Activated CD4-positive, alpha-beta T cell treated with anti-CD3 and anti-CD28 coated beads, Interleukin-2, amount 10 ng/mL, durations not matched to agents 7 days and 5 days (primary cell): Measurements from ENCODE around the gene SLC6A4. TPM values are rescaled to one million over a fixed set of nuclear protein-coding genes. Genes with fewer than 3 reads are reported as not detected.

Experiments used
- CTCF ChIA-PET: fragments of 350-600 bp; sonication (Branson Sonifier 250); formaldehyde crosslinking; loops from one replicate; lab custom pipeline; 2021; ENCODE audit warnings: antibody characterized with exemption; lab: Charles Lee
- POLR2A ChIA-PET: fragments of 350-600 bp; sonication (Branson Sonifier 250); formaldehyde crosslinking; loops from one replicate; lab custom pipeline; 2021; ENCODE audit warnings: antibody characterized with exemption; lab: Charles Lee
- DNase-seq: peaks from one replicate; pipeline ENCODE4 v3.0.0-alpha.2; 2020
- H3K27ac Mint-ChIP-seq: one replicate; pipeline ENCODE4 v1.8.0; 2021; ENCODE audit warnings: mild to moderate bottlenecking, moderate library complexity, mixed read lengths
- H3K27me3 Mint-ChIP-seq: one replicate; pipeline ENCODE4 v1.8.0; 2021; ENCODE audit warnings: mixed read lengths
- H3K36me3 Mint-ChIP-seq: one replicate; pipeline ENCODE4 v1.8.0; 2021; ENCODE audit warnings: low read depth, mixed read lengths
- H3K4me1 Mint-ChIP-seq: one replicate; pipeline ENCODE4 v1.8.0; 2021; ENCODE audit warnings: mixed read lengths
- H3K4me3 Mint-ChIP-seq: one replicate; pipeline ENCODE4 v1.8.0; 2021; ENCODE audit warnings: mild to moderate bottlenecking, moderate library complexity, mixed read lengths
- H3K9me3 Mint-ChIP-seq: one replicate; pipeline ENCODE4 v1.8.0; 2021; ENCODE audit warnings: mixed read lengths
- total RNA-seq, 2 experiments: library from RNA; stranded (reverse); gene quantifications; one replicate each; pipeline ENCODE4 v1.2.3, GENCODE V29; 2021

The SLC6A4 gene
- total RNA-seq, 2 experiments from 2014 or later: 0.12 TPM; not detected in 1

DNA sequence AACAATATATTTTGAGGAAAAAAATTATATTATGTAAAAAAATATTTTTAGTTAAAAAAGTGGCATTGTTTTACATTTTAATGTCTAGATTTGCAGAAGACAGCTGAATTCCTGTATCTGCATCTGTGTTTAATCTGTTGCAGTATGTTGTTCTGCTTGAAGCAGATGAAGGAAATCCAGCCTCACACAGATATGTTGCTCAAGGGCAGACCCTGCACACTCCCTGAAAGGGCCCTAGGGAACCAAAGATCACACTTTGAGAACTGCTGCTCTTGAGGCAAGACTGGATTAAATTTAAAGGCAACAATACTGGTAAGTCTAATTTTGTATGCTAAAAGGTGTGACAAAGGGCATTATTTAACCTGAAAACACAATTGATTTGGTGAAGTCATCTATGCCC is 16.4 kb upstream of the SLC6A4 start:
- ChIA-PET CTCF (interaction anchor here (0.5 kb wide), 1 partner anchor 52 kb away, joined by 3 read pairs; no protein-coding TSS in a partner anchor), POLR2A (no interaction called here)
- no peak overlapping the region for H3K27ac Mint-ChIP-seq
- H3K36me3 Mint-ChIP-seq: peaks cover 34% of the 10 kb centered on the region
- no peaks in the 10 kb centered on the region for H3K9me3 Mint-ChIP-seq
- no peaks in the 10 kb centered on the region for H3K27me3 Mint-ChIP-seq
- no peak overlapping the region for H3K4me3 Mint-ChIP-seq
- H3K4me1 Mint-ChIP-seq: no peaks in the 10 kb centered on the region
- no peak for DNase-seq

DNA sequence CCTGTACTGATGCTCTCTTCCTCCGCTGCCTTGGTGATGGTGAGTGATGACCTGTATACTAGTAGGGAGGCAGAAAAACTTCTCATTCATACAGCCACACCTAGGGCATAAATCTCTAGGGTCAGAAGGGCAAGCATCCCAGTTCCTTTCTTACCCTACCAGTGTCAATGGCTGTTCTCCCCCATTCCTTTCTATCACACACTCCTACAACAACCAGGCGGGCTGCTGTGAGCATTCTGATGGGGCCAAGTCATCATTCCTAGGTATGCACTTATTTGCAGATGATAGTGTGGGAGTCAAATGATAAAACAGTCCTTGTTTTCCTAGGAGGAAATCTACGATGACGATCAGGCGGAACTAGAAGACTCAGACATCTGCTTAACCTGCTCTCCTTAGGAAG is 14.0 kb upstream of the SLC6A4 start:
- Mint-ChIP-seq H3K9me3 (no peaks in the 10 kb centered on the region), H3K36me3 (peaks cover 37% of the 10 kb centered on the region), H3K4me1 (no peaks in the 10 kb centered on the region), H3K4me3 (no peak overlapping the region), H3K27ac (no peak overlapping the region), H3K27me3 (no peaks in the 10 kb centered on the region)
- ChIA-PET POLR2A (no interaction called here), CTCF (interaction anchor here (1.0 kb wide), 1 partner anchor 10 kb away, joined by 4 read pairs; no protein-coding TSS in a partner anchor)
- DNase-seq: no peak

DNA sequence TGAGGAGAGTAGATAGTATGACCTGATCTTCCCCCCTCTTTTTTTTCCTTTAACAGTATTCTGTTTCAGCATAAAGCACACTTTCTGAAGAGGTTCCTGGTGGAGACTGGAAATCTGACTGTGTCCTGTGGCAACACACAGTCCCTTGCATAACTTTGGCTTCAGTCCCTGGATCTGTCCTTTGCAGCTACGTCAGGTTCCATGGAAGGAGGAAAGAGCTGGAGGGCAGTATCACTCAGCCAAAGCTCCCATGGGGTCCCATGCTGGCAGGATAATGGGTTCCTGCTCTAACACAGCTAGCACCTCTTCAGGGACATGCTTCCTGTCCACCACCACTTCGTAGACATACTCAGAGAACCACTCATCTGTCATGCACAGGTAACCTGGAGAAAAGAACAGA is 13.3 kb upstream of the SLC6A4 start:
- POLR2A ChIA-PET: no interaction called here
- peaks cover 37% of the 10 kb centered on the region for H3K36me3 Mint-ChIP-seq
- no peak overlapping the region for H3K27ac Mint-ChIP-seq
- H3K9me3 Mint-ChIP-seq: no peaks in the 10 kb centered on the region
- no peak overlapping the region for H3K4me3 Mint-ChIP-seq
- CTCF ChIA-PET: interaction anchor here (1.0 to 1.6 kb wide), 2 partner anchors 9 to 88 kb away, joined by 4 read pairs; no protein-coding TSS in a partner anchor
- DNase-seq: no peak
- H3K27me3 Mint-ChIP-seq: no peaks in the 10 kb centered on the region
- H3K4me1 Mint-ChIP-seq: no peaks in the 10 kb centered on the region

DNA sequence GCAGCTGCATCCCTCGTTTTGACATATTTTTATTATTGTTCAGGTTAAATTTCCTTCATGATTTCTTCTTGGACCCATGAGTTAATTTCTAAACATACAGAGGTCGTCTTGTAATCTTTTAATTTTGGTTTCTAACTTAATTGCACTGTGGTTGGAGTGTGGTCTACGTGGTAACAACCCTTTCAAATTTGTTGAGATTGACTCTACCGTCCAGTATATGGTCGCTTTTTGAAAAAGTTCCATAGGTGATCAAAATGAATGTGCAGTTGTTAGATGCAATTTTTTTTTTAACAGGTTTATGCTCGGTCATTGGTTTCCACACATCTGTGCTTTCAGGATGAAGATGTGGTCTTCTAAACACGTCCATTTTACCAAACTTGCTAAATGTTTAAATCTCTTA is 11.0 kb upstream of the SLC6A4 start:
- peaks cover 30% of the 10 kb centered on the region for H3K36me3 Mint-ChIP-seq
- no peaks in the 10 kb centered on the region for H3K27me3 Mint-ChIP-seq

DNA sequence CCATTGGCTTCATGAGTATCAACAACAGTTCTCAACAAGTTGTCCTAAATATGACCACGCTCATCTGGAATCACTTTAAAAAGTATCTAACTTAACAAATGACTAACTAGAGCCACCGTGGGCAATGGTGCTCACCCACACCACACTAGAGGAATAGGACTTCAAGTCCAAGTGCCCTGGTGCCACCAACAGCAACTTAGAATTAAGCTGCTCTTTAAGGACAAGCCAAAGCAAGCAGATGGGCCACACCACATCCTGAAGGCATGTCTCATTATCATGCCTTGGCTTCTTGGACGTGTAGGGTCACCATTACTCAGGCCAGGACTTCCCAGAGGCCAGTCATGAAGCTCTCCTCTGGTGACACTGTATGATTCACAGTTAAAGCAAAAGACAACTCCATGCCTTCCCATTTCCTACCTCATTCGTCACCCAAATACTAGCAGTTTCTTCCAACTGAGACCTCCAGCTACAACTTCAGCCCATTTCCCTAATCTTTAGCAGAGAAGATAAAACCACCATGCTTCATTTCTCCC is 9.4 kb upstream of the SLC6A4 start:
- Mint-ChIP-seq H3K4me3 (no peak overlapping the region), H3K27ac (no peak overlapping the region), H3K9me3 (no peaks in the 10 kb centered on the region), H3K27me3 (peaks cover 6% of the 10 kb centered on the region), H3K36me3 (peaks cover 24% of the 10 kb centered on the region), H3K4me1 (no peaks in the 10 kb centered on the region)
- ChIA-PET POLR2A (no interaction called here), CTCF (interaction anchor here (1.3 kb wide), 1 partner anchor 21 kb away, joined by 3 read pairs; no protein-coding TSS in a partner anchor)
- DNase-seq: no peak

More for the DNA sequence above, 11.0 kb upstream of the SLC6A4 start:
- no peak overlapping the region for H3K4me3 Mint-ChIP-seq
- POLR2A ChIA-PET: no interaction called here
- no peak for DNase-seq
- CTCF ChIA-PET: no interaction called here
- no peaks in the 10 kb centered on the region for H3K4me1 Mint-ChIP-seq
- H3K27ac Mint-ChIP-seq: no peak overlapping the region
- no peaks in the 10 kb centered on the region for H3K9me3 Mint-ChIP-seq

DNA sequence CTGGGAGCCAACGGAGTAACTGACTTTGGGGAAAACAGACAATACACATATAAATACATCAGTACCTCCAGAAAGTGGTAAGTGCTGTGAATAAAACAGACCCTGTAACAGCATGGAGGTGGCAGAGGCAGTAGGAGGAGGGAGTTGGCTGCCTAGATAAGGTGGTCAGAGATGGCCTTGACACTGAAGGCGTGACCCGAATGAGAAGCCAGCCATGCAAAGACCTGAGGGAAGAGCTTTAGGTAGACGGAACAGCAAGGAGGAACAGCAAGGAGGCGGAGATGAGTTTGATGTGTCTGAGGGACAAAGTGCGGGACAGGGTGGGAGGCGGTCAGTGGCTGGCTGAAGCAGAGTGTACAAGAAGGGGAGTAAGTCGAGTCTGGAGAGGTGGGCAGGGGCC is 8.1 kb upstream of the SLC6A4 start:
- H3K27ac Mint-ChIP-seq: no peak overlapping the region

DNA sequence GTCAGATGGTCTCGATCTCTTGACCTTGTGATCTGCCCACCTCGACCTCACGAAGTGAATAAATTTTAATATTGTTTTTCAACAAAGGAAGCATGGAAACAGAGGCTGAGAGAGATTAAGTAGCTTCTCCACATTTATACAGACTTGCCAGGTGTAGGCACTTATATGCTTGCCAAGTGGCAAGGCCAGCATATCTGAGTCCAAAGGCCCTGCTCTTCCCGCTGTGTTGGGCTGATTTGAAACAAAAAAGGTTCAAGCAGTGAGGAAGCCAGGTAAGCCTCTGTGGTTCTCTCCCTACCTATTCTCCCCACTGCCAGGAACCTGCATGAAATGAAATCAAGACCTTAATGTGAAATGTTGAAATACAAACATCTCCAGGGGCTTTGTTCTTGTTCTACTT is 7.5 kb upstream of the SLC6A4 start:
- peaks cover 25% of the 10 kb centered on the region for H3K27me3 Mint-ChIP-seq
- peaks cover 7% of the 10 kb centered on the region for H3K4me1 Mint-ChIP-seq
- CTCF ChIA-PET: interaction anchor here (1.5 kb wide), 1 partner anchor 19 kb away, joined by 5 read pairs; no protein-coding TSS in a partner anchor
- H3K9me3 Mint-ChIP-seq: no peaks in the 10 kb centered on the region
- POLR2A ChIA-PET: no interaction called here
- DNase-seq: no peak
- H3K27ac Mint-ChIP-seq: no peak overlapping the region
- H3K36me3 Mint-ChIP-seq: peaks cover 10% of the 10 kb centered on the region
- H3K4me3 Mint-ChIP-seq: no peak overlapping the region

More for the DNA sequence above, 8.1 kb upstream of the SLC6A4 start:
- ChIA-PET CTCF (interaction anchor here (1.3 kb wide), 1 partner anchor 20 kb away, joined by 3 read pairs; no protein-coding TSS in a partner anchor), POLR2A (no interaction called here)
- H3K4me3 Mint-ChIP-seq: no peak overlapping the region
- peaks cover 16% of the 10 kb centered on the region for H3K36me3 Mint-ChIP-seq
- peaks cover 20% of the 10 kb centered on the region for H3K27me3 Mint-ChIP-seq
- peaks cover 4% of the 10 kb centered on the region for H3K4me1 Mint-ChIP-seq
- DNase-seq: no peak
- no peaks in the 10 kb centered on the region for H3K9me3 Mint-ChIP-seq

DNA sequence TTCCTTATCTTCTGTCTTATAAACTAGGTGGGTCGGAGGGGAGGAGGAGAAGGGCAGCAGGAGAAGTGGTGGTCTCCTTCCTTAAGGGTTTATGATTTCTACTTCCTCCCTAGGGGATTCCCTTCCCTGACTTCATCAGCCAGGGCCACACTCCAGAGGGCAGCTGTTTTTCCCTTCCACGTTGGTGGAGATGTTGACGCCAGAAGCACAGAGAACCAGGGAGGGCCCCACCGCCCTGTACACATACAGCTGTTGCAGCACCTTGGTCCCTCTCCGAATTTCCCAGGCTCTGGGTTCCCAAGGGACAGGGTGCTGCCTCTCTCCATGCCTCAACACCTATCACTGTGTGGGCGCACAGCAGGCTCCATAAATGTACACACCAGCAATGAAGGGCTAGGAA is 5.6 kb upstream of the SLC6A4 start:
- H3K4me1 Mint-ChIP-seq: peaks cover 18% of the 10 kb centered on the region
- H3K27ac Mint-ChIP-seq: no peak overlapping the region
- H3K36me3 Mint-ChIP-seq: no peaks in the 10 kb centered on the region
- no peaks in the 10 kb centered on the region for H3K9me3 Mint-ChIP-seq
- DNase-seq: no peak
- no peak overlapping the region for H3K4me3 Mint-ChIP-seq
- H3K27me3 Mint-ChIP-seq: peaks cover 40% of the 10 kb centered on the region
- ChIA-PET POLR2A (no interaction called here), CTCF (no interaction called here)

DNA sequence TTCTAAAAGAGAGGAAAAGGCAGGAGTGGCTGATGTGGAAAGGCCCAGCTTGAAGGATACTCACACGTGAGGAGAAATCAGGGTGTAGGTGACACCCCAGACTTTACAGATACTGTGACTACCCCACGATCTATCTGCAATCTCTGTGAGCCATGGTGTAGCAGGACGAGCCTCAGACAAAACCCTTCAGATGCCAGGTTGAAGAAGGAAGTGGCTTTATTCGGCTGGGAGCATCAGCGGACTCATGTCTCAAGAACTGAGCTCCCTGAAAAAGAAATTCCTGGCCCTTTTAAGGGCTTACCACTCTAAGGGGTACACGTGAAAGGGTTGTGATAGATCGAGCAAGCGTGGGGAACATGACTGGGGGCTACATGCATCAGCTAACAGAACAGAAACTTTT is 4.7 kb upstream of the SLC6A4 start:
- Mint-ChIP-seq H3K27ac (no peak overlapping the region), H3K27me3 (peaks cover 44% of the 10 kb centered on the region)
- CTCF ChIA-PET: interaction anchor here (1.2 kb wide), 1 partner anchor 9 kb away, joined by 4 read pairs; no protein-coding TSS in a partner anchor

DNA sequence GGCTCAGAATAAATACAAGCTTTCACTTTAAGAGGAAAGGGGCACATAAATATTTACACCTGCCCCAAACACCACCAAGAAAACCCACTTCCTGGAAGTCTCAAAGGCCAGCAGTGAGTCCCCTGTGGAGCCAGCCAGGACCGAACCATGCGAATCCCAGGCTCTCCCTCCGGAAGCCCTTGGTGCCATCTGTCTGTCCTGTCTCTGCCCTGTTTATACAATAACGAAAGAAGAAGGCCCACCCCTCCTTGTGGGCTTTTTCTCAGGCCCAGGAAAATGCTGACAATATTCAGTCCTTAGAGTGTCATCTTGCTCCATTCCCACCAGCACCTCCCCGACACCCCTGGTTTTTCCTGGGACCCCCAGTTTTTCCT is 3.6 kb upstream of the SLC6A4 start:
- POLR2A ChIA-PET: no interaction called here
- Mint-ChIP-seq H3K4me1 (peaks cover 26% of the 10 kb centered on the region), H3K27me3 (peaks cover 55% of the 10 kb centered on the region)

More for the DNA sequence above, 4.7 kb upstream of the SLC6A4 start:
- H3K36me3 Mint-ChIP-seq: no peaks in the 10 kb centered on the region
- H3K9me3 Mint-ChIP-seq: no peaks in the 10 kb centered on the region
- H3K4me3 Mint-ChIP-seq: no peak overlapping the region
- peaks cover 21% of the 10 kb centered on the region for H3K4me1 Mint-ChIP-seq
- POLR2A ChIA-PET: no interaction called here
- no peak for DNase-seq

DNA sequence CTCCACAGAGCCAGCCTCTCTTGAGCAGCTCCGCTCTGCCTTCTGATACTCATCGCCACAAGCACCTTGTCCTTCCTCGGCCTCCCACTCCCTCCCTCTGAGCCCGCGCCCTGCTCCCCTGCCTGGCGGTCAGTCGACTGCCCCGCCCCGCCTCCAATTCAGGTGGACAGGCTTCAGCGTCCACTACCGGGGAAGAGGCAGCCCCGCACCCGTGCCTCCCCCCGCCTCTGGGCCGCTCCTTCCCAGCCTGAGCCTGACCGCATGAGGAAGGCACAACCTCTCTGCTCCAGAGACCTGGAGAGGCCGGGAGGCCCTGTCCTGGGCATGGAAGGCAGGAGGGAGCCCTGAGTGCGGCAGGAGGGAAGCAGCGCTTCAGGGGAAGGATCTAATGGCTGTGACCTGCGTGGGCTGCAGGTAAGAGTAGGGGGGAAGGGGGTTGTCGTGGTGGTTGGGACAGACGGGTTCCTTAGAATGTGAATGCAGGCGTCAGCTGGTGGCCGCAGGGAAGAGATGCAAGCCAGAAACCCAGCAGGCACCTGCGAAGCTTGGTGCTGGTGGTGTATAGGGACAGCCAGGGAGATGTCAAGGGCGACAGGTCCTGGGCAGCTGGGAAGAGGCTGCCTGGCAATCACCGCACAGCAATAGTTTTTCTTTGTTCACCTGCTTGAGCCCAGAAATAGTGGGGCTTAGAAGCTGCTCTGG is 3.0 kb upstream of the SLC6A4 start:
- Mint-ChIP-seq H3K27ac (no peak overlapping the region), H3K9me3 (no peaks in the 10 kb centered on the region), H3K36me3 (no peaks in the 10 kb centered on the region), H3K27me3 (peaks cover 61% of the 10 kb centered on the region), H3K4me3 (no peak overlapping the region), H3K4me1 (peaks cover 26% of the 10 kb centered on the region)
- POLR2A ChIA-PET: no interaction called here
- CTCF ChIA-PET: interaction anchor here (1.8 kb wide), 1 partner anchor 20 kb away, joined by 4 read pairs; no protein-coding TSS in a partner anchor
- DNase-seq: no peak

More for the DNA sequence above, 3.6 kb upstream of the SLC6A4 start:
- no peak overlapping the region for H3K4me3 Mint-ChIP-seq
- H3K9me3 Mint-ChIP-seq: no peaks in the 10 kb centered on the region
- CTCF ChIA-PET: interaction anchor here (1.2 to 1.8 kb wide), 2 partner anchors 10 to 19 kb away, joined by 4 read pairs; no protein-coding TSS in a partner anchor
- no peaks in the 10 kb centered on the region for H3K36me3 Mint-ChIP-seq
- no peak for DNase-seq
- H3K27ac Mint-ChIP-seq: no peak overlapping the region

DNA sequence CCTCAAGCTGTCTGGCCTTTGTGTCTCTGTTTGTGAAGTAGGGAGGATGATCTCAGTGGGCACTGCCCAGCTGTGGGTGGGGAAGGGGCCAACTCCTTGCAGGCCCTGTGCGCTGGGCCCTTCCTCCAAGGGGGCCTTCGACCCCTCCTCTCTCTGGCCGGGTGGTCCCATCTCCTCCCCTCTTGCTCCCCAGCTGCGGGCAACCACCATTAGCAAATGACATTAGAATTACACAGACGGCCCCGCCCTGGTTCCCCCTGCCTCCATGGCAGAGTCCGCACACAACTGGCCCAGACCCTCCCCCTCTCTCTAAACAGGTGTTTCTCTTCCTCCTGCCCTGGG is 2.5 kb upstream of the SLC6A4 start:
- Mint-ChIP-seq H3K27me3 (peaks cover 66% of the 10 kb centered on the region), H3K27ac (no peak overlapping the region)
- CTCF ChIA-PET: interaction anchor here (1.8 kb wide), 1 partner anchor 20 kb away, joined by 4 read pairs; no protein-coding TSS in a partner anchor

DNA sequence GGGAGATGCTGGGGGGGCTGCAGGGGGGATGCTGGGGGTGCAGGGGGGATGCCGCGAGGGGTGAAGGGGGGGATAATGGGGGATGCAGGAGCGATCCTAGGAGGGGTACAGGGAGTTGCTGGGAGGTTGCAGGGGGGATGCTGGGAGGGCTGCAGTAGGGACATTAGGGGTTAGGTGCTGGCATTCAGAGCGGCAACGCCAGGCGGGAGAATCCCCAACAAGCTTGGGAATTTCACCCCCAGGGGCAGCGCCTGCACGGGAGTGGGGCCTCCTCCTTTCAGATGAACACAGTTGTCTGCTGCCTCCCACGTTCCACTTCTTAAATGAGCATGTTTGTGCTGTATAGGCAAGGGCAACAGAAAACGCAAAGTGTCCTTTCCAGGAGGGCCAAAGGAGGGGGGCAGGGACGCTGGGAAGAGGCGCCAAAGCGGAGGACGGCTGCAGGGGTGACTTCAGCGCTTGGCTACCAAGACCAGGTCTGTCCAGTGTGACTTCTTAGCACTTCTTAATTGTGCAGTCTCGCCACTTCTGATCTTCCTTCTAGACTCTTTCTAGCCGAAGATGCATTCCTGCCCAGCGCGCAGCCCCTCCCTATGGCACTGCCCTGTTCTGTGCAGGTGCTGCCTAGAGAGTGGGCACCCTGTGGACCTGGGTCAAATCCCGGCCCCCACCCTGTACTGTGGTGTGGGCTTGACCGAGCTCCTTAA is 2.0 kb upstream of the SLC6A4 start:
- Mint-ChIP-seq H3K27me3 (peaks cover 72% of the 10 kb centered on the region), H3K4me3 (no peak overlapping the region), H3K27ac (no peak overlapping the region), H3K4me1 (peaks cover 26% of the 10 kb centered on the region), H3K9me3 (no peaks in the 10 kb centered on the region), H3K36me3 (no peaks in the 10 kb centered on the region)
- CTCF ChIA-PET: interaction anchor here (1.7 to 1.8 kb wide), 3 partner anchors 17 to 41 kb away, joined by 4 read pairs; no protein-coding TSS in a partner anchor
- no peak for DNase-seq
- POLR2A ChIA-PET: no interaction called here

More for the DNA sequence above, 2.5 kb upstream of the SLC6A4 start:
- Mint-ChIP-seq H3K4me1 (peaks cover 26% of the 10 kb centered on the region), H3K4me3 (no peak overlapping the region), H3K36me3 (no peaks in the 10 kb centered on the region), H3K9me3 (no peaks in the 10 kb centered on the region)
- POLR2A ChIA-PET: no interaction called here
- DNase-seq: no peak
